Osteocyte (in vitro differentiated cells): ENCODE measurements around the gene TMEM200A. TPM values are rescaled to one million over a fixed set of nuclear protein-coding genes. Genes with fewer than 3 reads are reported as not detected.
A peak's percentile ranks its signal among the peaks of the same experiment; 100 is the strongest.

Source experiments
- DNase-seq: peaks from one replicate; pipeline ENCODE4 v3.0.0; 2021; ENCODE audit warnings: mixed read lengths; ENCODE audit not compliant: unreplicated experiment; ENCODE audit errors: extremely low spot score
- H3K27ac Mint-ChIP-seq: one replicate; pipeline ENCODE4 v1.8.0; 2021; ENCODE audit warnings: mild to moderate bottlenecking, mixed read lengths; ENCODE audit not compliant: unreplicated experiment
- H3K27me3 Mint-ChIP-seq: one replicate; pipeline ENCODE4 v1.8.0; 2021; ENCODE audit warnings: mixed read lengths; ENCODE audit not compliant: unreplicated experiment
- H3K36me3 Mint-ChIP-seq: one replicate; pipeline ENCODE4 v1.8.0; 2021; ENCODE audit warnings: mixed read lengths; ENCODE audit not compliant: unreplicated experiment
- H3K4me1 Mint-ChIP-seq: one replicate; pipeline ENCODE4 v1.8.0; 2021; ENCODE audit warnings: mixed read lengths; ENCODE audit not compliant: unreplicated experiment
- H3K4me3 Mint-ChIP-seq: one replicate; pipeline ENCODE4 v1.8.0; 2021; ENCODE audit warnings: mild to moderate bottlenecking, moderate library complexity, mixed read lengths; ENCODE audit not compliant: unreplicated experiment
- H3K9me3 Mint-ChIP-seq: one replicate; pipeline ENCODE4 v1.8.0; 2021; ENCODE audit warnings: mixed read lengths; ENCODE audit not compliant: unreplicated experiment
- total RNA-seq: library from RNA; stranded (reverse); gene quantifications from 2 replicates; pipeline ENCODE4 v1.2.1, GENCODE V29; 2021
- TF ChIP-seq, protein P1 (sequence below): fragments of 200-600 bp; sonication (generic); IDR thresholded peaks from 2 replicates; pipeline ENCODE4 v1.5.0; 2021; ENCODE audit warnings: antibody characterized with exemption, mild to moderate bottlenecking, moderate library complexity

TMEM200A gene
- total RNA-seq, 1 donor from 2014 or later = 11.2 TPM

DNA sequence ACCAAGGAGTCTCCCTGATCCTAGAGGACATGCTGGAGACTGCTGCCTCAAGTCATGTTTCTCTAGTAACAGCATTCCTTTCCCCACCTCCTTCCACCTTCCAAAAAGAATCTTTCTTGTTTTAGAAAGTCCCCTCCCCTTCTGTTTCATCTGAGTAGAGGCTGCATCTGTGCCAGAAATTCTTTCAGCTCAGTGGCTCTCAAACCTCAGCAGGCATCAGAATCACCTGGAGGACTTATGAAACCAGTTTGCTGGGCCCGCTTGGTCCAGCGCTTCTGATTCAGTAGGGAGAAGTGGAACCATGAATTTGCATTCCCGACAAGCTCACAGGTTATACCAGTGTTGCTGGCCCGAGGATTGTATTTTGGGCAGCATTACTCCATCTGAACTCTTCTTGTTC, 55.1 kb downstream of the TMEM200A start:
- H3K4me3 Mint-ChIP-seq = no peak overlapping the region
- no peaks in the 10 kb centered on the region for H3K27me3 Mint-ChIP-seq
- DNase-seq = no peak
- peaks cover 25% of the 10 kb centered on the region for H3K4me1 Mint-ChIP-seq
- H3K9me3 Mint-ChIP-seq = peaks cover 10% of the 10 kb centered on the region
- no peak overlapping the region for H3K27ac Mint-ChIP-seq
- TF ChIP-seq, protein P1, sequence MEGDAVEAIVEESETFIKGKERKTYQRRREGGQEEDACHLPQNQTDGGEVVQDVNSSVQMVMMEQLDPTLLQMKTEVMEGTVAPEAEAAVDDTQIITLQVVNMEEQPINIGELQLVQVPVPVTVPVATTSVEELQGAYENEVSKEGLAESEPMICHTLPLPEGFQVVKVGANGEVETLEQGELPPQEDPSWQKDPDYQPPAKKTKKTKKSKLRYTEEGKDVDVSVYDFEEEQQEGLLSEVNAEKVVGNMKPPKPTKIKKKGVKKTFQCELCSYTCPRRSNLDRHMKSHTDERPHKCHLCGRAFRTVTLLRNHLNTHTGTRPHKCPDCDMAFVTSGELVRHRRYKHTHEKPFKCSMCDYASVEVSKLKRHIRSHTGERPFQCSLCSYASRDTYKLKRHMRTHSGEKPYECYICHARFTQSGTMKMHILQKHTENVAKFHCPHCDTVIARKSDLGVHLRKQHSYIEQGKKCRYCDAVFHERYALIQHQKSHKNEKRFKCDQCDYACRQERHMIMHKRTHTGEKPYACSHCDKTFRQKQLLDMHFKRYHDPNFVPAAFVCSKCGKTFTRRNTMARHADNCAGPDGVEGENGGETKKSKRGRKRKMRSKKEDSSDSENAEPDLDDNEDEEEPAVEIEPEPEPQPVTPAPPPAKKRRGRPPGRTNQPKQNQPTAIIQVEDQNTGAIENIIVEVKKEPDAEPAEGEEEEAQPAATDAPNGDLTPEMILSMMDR = no peak
- peaks cover 4% of the 10 kb centered on the region for H3K36me3 Mint-ChIP-seq

DNA sequence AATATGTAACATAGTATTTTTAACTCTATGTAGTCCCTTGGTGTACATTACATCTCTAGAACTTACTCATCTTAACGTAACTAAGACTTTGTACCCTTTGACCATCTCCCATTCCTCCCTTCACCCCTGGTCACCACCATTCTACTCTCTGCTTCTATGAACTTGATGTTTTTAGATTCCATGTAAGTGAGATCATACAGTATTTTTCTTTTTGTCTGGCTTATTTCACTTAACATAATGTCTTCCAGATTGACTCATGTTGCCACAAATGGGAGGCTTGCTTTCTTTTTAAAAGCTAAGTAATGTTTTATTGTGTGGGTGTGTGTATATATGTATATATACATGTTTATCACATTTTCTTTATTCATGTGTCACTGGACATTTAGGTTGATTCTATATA, 55.8 kb downstream of the TMEM200A start:
- no peak overlapping the region for H3K4me3 Mint-ChIP-seq

DNA sequence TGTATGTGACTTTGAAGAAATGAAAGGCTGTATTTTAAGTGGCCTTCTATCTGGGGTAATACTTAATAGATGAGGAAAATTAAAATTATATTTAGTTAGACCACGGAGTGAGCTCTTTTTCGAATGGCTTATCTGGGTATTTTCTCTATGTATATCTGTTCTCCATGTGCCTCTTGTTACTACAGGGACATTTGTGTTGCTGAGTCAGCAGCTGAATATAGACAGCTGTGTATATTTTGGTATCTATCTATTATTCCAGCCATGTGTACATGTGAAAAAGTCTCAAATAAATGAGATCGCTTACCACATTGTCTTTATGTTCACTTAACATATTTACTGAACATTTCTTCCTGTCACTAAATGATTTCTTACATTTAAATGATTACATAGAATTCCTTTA, 57.2 kb downstream of the TMEM200A start:
- Mint-ChIP-seq H3K36me3 (peaks cover 4% of the 10 kb centered on the region), H3K4me3 (no peak overlapping the region), H3K27ac (no peak overlapping the region), H3K9me3 (peaks cover 10% of the 10 kb centered on the region), H3K4me1 (peaks cover 33% of the 10 kb centered on the region), H3K27me3 (no peaks in the 10 kb centered on the region)
- DNase-seq = no peak
- TF ChIP-seq, protein P1 = no peak

More for the DNA sequence above, 55.8 kb downstream of the TMEM200A start:
- H3K27ac Mint-ChIP-seq = peak overlapping the region; percentile 3
- peaks cover 4% of the 10 kb centered on the region for H3K36me3 Mint-ChIP-seq
- H3K9me3 Mint-ChIP-seq = peaks cover 10% of the 10 kb centered on the region
- H3K27me3 Mint-ChIP-seq = no peaks in the 10 kb centered on the region
- no peak for DNase-seq
- peaks cover 32% of the 10 kb centered on the region for H3K4me1 Mint-ChIP-seq
- TF ChIP-seq, protein P1 = no peak

DNA sequence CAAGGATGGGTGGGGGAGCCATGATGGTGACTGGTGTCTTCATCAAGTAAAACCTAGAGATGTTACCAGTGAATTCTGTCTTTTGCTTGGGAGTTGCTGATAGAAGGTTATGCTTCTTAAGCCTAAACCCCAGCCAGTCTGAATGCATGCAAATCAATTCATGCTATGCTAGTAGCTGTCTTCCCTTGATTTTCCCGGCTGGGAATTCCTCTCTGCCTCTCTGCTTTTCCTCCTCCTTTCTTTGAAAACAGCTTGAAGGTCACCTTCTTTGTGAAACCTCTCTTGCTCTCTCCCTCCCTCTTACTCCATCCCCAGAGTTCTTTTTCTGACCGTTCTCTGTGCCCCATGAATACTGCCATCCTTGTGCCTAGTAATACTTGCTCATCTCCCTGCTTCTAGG, 58.9 kb downstream of the TMEM200A start:
- Mint-ChIP-seq H3K36me3 (peaks cover 4% of the 10 kb centered on the region), H3K4me3 (no peak overlapping the region), H3K27ac (no peak overlapping the region), H3K27me3 (no peaks in the 10 kb centered on the region), H3K9me3 (peaks cover 10% of the 10 kb centered on the region), H3K4me1 (peaks cover 29% of the 10 kb centered on the region)
- DNase-seq = no peak
- TF ChIP-seq, protein P1 = no peak

DNA sequence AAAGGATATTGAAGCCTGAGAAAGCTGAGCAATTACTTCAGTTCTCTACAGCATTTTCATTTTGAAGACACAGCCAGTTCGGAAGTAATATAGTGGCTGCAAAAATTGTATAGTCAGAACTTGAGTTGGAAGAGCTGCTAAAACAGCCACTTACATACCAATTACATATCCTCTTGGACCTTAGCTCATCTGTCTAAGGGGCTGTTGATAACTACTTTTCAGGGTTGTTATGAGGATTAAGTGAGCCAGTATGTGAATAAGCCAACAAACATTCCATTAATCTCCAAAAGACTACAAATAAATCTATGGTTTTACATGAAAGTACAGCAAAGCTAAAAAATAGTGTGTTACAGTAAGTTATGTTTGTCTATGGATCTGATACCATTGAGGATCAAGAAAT, 59.7 kb downstream of the TMEM200A start:
- Mint-ChIP-seq H3K4me3 (no peak overlapping the region), H3K4me1 (peaks cover 29% of the 10 kb centered on the region), H3K36me3 (peaks cover 2% of the 10 kb centered on the region), H3K9me3 (peaks cover 10% of the 10 kb centered on the region), H3K27me3 (no peaks in the 10 kb centered on the region), H3K27ac (no peak overlapping the region)
- no peak for DNase-seq
- TF ChIP-seq, protein P1 = no peak
